Activated CD8-positive, alpha-beta T cell treated with anti-CD3 and anti-CD28 coated beads for 36 hours (primary cell): ENCODE results near the gene SOD1. TPM values are rescaled to one million over a fixed set of nuclear protein-coding genes. Genes with fewer than 3 reads are reported as not detected.

Experiments
- ATAC-seq: fragments of 200-7000 bp; cut with Tn5 transposase; one replicate; pipeline ENCODE4 v1.10.0; 2021; ENCODE audit warnings: mild to moderate bottlenecking, moderate library complexity
- CTCF ChIA-PET: fragments of 350-600 bp; sonication (Branson Sonifier 250); formaldehyde crosslinking; loops from one replicate; lab custom pipeline; 2021; ENCODE audit warnings: antibody characterized with exemption; lab: Charles Lee
- POLR2A ChIA-PET: fragments of 350-600 bp; sonication (Branson Sonifier 250); formaldehyde crosslinking; loops from one replicate; lab custom pipeline; 2021; ENCODE audit warnings: antibody characterized with exemption; lab: Charles Lee
- DNase-seq: peaks from one replicate; pipeline ENCODE4 v3.0.0-alpha.2; 2020
- H3K27ac Mint-ChIP-seq: one replicate; pipeline ENCODE4 v1.8.0; 2021; ENCODE audit warnings: mild to moderate bottlenecking, mixed read lengths
- H3K27me3 Mint-ChIP-seq: one replicate; pipeline ENCODE4 v1.8.0; 2021; ENCODE audit warnings: mixed read lengths
- H3K36me3 Mint-ChIP-seq: one replicate; pipeline ENCODE4 v1.8.0; 2021; ENCODE audit warnings: low read depth, mixed read lengths
- H3K4me1 Mint-ChIP-seq: one replicate; pipeline ENCODE4 v1.8.0; 2021; ENCODE audit warnings: low read depth, mixed read lengths
- H3K4me3 Mint-ChIP-seq: one replicate; pipeline ENCODE4 v1.8.0; 2021; ENCODE audit warnings: mild to moderate bottlenecking, moderate library complexity, mixed read lengths
- H3K9me3 Mint-ChIP-seq: one replicate; pipeline ENCODE4 v1.8.0; 2021; ENCODE audit warnings: mixed read lengths
- intact Hi-C: fragments of 100-400 bp; cut with micrococcal nuclease; formaldehyde crosslinking; loops from one replicate; pipeline ENCODE4 v1.10.0; 2022
- total RNA-seq, 2 experiments: library from RNA; stranded (reverse); gene quantifications; one replicate each; pipeline ENCODE4 v1.2.3, GENCODE V29; 2021
- TF ChIP-seq, protein P1 (sequence below): fragments of 200-600 bp; IDR thresholded peaks from one replicate; pipeline ENCODE4 v1.8.0; 2022; ENCODE audit warnings: antibody characterized with exemption, mild to moderate bottlenecking

The SOD1 gene
- total RNA-seq, 2 experiments from 2014 or later = 277 to 286 TPM

- no peaks in the 10 kb centered on the region for H3K27me3 Mint-ChIP-seq
- H3K4me1 Mint-ChIP-seq = peaks cover 4% of the 10 kb centered on the region
- CTCF ChIA-PET = no interaction called here
These were observed 16.5 kb downstream of the SOD1 start for GRCh38 chr21:31675960-31676359.

DNA sequence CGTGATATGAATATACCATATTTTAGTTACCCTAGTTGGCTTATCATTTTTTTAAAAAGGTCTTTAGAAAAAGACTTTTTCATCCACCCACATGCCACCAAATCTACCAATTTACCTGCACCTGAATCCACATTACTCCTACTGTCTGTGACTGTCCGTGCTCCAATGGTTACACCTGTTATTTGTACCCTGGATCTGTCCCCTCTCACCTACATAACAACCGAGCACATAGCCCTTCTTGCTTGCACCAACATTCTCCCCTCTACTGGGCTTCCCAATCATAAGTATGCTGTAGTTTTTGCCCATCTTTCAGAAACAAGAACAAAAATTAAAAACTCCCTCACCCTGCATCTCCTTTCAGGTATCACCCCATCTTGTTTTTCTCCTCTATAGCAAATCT is 17.6 kb downstream of the SOD1 start:
- H3K9me3 Mint-ChIP-seq = no peaks in the 10 kb centered on the region
- H3K36me3 Mint-ChIP-seq = peaks cover 14% of the 10 kb centered on the region
- POLR2A ChIA-PET = interaction anchor here (0.7 kb wide), 1 partner anchor 17 kb away, joined by 3 read pairs; no protein-coding TSS in a partner anchor
- no peak overlapping the region for H3K4me3 Mint-ChIP-seq
- H3K4me1 Mint-ChIP-seq = no peaks in the 10 kb centered on the region
- CTCF ChIA-PET = no interaction called here
- no peak overlapping the region for H3K27ac Mint-ChIP-seq
- no peaks in the 10 kb centered on the region for H3K27me3 Mint-ChIP-seq
- no peak for DNase-seq
- TF ChIP-seq, protein P1, sequence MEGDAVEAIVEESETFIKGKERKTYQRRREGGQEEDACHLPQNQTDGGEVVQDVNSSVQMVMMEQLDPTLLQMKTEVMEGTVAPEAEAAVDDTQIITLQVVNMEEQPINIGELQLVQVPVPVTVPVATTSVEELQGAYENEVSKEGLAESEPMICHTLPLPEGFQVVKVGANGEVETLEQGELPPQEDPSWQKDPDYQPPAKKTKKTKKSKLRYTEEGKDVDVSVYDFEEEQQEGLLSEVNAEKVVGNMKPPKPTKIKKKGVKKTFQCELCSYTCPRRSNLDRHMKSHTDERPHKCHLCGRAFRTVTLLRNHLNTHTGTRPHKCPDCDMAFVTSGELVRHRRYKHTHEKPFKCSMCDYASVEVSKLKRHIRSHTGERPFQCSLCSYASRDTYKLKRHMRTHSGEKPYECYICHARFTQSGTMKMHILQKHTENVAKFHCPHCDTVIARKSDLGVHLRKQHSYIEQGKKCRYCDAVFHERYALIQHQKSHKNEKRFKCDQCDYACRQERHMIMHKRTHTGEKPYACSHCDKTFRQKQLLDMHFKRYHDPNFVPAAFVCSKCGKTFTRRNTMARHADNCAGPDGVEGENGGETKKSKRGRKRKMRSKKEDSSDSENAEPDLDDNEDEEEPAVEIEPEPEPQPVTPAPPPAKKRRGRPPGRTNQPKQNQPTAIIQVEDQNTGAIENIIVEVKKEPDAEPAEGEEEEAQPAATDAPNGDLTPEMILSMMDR = no peak
- ATAC-seq = no peak
- intact Hi-C loops = no loop called here

More at GRCh38 chr21:31675960-31676359, 16.5 kb downstream of the SOD1 start:
- DNase-seq (no peak), ATAC-seq (no peak)
- H3K27ac Mint-ChIP-seq = no peak overlapping the region
- no peak overlapping the region for H3K4me3 Mint-ChIP-seq
- H3K36me3 Mint-ChIP-seq = peaks cover 14% of the 10 kb centered on the region
- TF ChIP-seq, protein P1 = no peak
- H3K9me3 Mint-ChIP-seq = no peaks in the 10 kb centered on the region
- POLR2A ChIA-PET = no interaction called here
- intact Hi-C loops = no loop called here

GRCh38 chr21:31678478-31678877 is 19.0 kb downstream of the SOD1 start:
- H3K9me3 Mint-ChIP-seq = no peaks in the 10 kb centered on the region
- H3K4me1 Mint-ChIP-seq = no peaks in the 10 kb centered on the region
- TF ChIP-seq, protein P1 = no peak
- DNase-seq = no peak
- no peak overlapping the region for H3K4me3 Mint-ChIP-seq
- no peak overlapping the region for H3K27ac Mint-ChIP-seq
- no peak for ATAC-seq
- H3K36me3 Mint-ChIP-seq = peaks cover 24% of the 10 kb centered on the region
- intact Hi-C loops = no loop called here
- CTCF ChIA-PET = interaction anchor here (1.0 to 2.3 kb wide), 2 partner anchors 16 to 74 kb away, joined by 3 to 6 read pairs; no protein-coding TSS in a partner anchor
- POLR2A ChIA-PET = interaction anchor here (1.0 to 1.9 kb wide), 2 partner anchors 11 to 12 kb away, joined by 3 to 6 read pairs; no protein-coding TSS in a partner anchor
- H3K27me3 Mint-ChIP-seq = no peaks in the 10 kb centered on the region

GRCh38 chr21:31682620-31683019 is 23.1 kb downstream of the SOD1 start:
- Mint-ChIP-seq H3K27me3 (no peaks in the 10 kb centered on the region), H3K27ac (no peak overlapping the region), H3K36me3 (peaks cover 50% of the 10 kb centered on the region), H3K4me1 (no peaks in the 10 kb centered on the region), H3K9me3 (no peaks in the 10 kb centered on the region), H3K4me3 (no peak overlapping the region)
- DNase-seq (no peak), ATAC-seq (no peak)
- intact Hi-C loops = no loop called here
- TF ChIP-seq, protein P1 = no peak
- ChIA-PET POLR2A (no interaction called here), CTCF (no interaction called here)

DNA sequence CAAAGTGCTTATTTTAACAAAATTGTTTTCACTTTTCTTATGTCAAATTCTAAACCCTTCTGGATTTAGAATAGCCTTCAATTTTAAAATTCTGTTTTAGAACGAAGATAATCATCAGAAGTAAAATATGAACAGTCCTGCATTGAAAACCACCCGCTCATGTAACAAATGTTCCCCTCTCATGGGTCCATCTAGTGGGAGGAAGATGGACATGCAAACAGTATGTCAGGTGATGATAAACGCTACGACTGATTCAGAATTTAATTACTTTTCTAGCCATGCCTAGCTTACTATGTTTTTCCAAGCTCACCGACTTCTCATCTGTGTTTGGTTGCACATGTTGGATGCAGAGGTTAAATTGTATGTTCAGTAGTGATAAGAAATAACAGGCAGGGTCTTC is 23.5 kb downstream of the SOD1 start:
- peaks cover 50% of the 10 kb centered on the region for H3K36me3 Mint-ChIP-seq
- no peaks in the 10 kb centered on the region for H3K9me3 Mint-ChIP-seq
- POLR2A ChIA-PET = no interaction called here

More for the DNA sequence above, 23.5 kb downstream of the SOD1 start:
- intact Hi-C loops = no loop called here
- TF ChIP-seq, protein P1 = no peak
- DNase-seq (no peak), ATAC-seq (no peak)
- CTCF ChIA-PET = no interaction called here
- H3K27me3 Mint-ChIP-seq = no peaks in the 10 kb centered on the region
- H3K4me3 Mint-ChIP-seq = no peak overlapping the region
- no peak overlapping the region for H3K27ac Mint-ChIP-seq
- H3K4me1 Mint-ChIP-seq = no peaks in the 10 kb centered on the region
